Measurements from ENCODE around the gene EVA1C.
"Not testable (repeated sequence)": the region's sequence is repeated elsewhere in the genome, so short reads cannot be mapped to it uniquely, and the experiment has no call there.

Gene EVA1C

GRCh38 chr21:32468681-32469111, 56.2 kb downstream of the EVA1C start:
- DNase-seq: no peak

- DNase-seq: no peak
These were observed 57.1 kb downstream of the EVA1C start for GRCh38 chr21:32469628-32470027.

GRCh38 chr21:32470206-32470605, 57.7 kb downstream of the EVA1C start:
- no peak for DNase-seq

- DNase-seq: no peak
These were observed 60.6 kb downstream of the EVA1C start for GRCh38 chr21:32472890-32473765.

- no peak for DNase-seq
These were observed 61.9 kb downstream of the EVA1C start for GRCh38 chr21:32474179-32475059.

- DNase-seq: no peak
These were observed 62.8 kb downstream of the EVA1C start for GRCh38 chr21:32475162-32475812.

GRCh38 chr21:32476661-32477423, 64.3 kb downstream of the EVA1C start:
- no peak for DNase-seq

- no peak for DNase-seq
These were observed 64.9 kb downstream of the EVA1C start for GRCh38 chr21:32477424-32477745.

GRCh38 chr21:32481875-32482408, 69.4 kb downstream of the EVA1C start:
- DNase-seq: no peak

GRCh38 chr21:32482565-32483292, 70.2 kb downstream of the EVA1C start:
- no peak for DNase-seq

GRCh38 chr21:32483293-32483595, 70.7 kb downstream of the EVA1C start:
- no peak for DNase-seq

- no peak for DNase-seq
These were observed 72.3 kb downstream of the EVA1C start for GRCh38 chr21:32484706-32485380.

GRCh38 chr21:32492376-32492775, 79.9 kb downstream of the EVA1C start:
- no peak for DNase-seq

- no peak for DNase-seq
These were observed 82.6 kb downstream of the EVA1C start for GRCh38 chr21:32494934-32495709.

GRCh38 chr21:32496568-32496967, 84.1 kb downstream of the EVA1C start:
- no peak for DNase-seq

- DNase-seq: no peak
These were observed 86.9 kb downstream of the EVA1C start for GRCh38 chr21:32499249-32500055.

- not testable (repeated sequence) for DNase-seq
These were observed 91.1 kb downstream of the EVA1C start for GRCh38 chr21:32503641-32504040.

GRCh38 chr21:32505767-32506166, 93.3 kb downstream of the EVA1C start:
- DNase-seq: not testable (repeated sequence)

GRCh38 chr21:32506411-32506965, 94.0 kb downstream of the EVA1C start:
- DNase-seq: not testable (repeated sequence)
